DOHH2 (cell line): ENCODE results near the gene NXT1.

Experiments used
- H3F3A ChIP-seq: fragments of 200-600 bp; sonication (generic), shearing (Covaris generic); 2 replicates; pipeline ENCODE4 v1.6.0; 2016; ENCODE audit warnings: antibody characterized with exemption, mild to moderate bottlenecking; ENCODE audit not compliant: control insufficient read depth, insufficient read depth
- H3K27ac ChIP-seq: fragments of 200-600 bp; sonication (generic); 2 replicates; pipeline ENCODE4 v1.5.1; 2014; ENCODE audit warnings: low read depth, mild to moderate bottlenecking, low read length, moderate library complexity
- H3K27me3 ChIP-seq: fragments of 200-600 bp; sonication (generic); 2 replicates; pipeline ENCODE4 v1.6.1; 2014; ENCODE audit warnings: mild to moderate bottlenecking, low read length, mixed read lengths; ENCODE audit not compliant: control insufficient read depth
- H3K36me3 ChIP-seq: fragments of 200-600 bp; sonication (generic); 2 replicates; pipeline ENCODE4 v1.6.1; 2014; ENCODE audit warnings: mild to moderate bottlenecking, low read length, moderate library complexity, mixed read lengths; ENCODE audit not compliant: control insufficient read depth
- H3K4me1 ChIP-seq: fragments of 200-600 bp; sonication (generic); 2 replicates; pipeline ENCODE4 v1.6.1; 2014; ENCODE audit warnings: mild to moderate bottlenecking, low read length, mixed read lengths; ENCODE audit not compliant: control insufficient read depth
- H3K4me2 ChIP-seq: fragments of 200-600 bp; sonication (generic); 2 replicates; pipeline ENCODE4 v1.6.0; 2014; ENCODE audit warnings: mild to moderate bottlenecking, low read length, moderate library complexity
- H3K4me3 ChIP-seq: fragments of 200-600 bp; sonication (generic); 2 replicates; pipeline ENCODE4 v1.5.1; 2014; ENCODE audit warnings: mild to moderate bottlenecking, low read length, mixed read lengths
- H3K79me2 ChIP-seq: fragments of 200-600 bp; sonication (generic); 2 replicates; pipeline ENCODE4 v1.6.1; 2014; ENCODE audit warnings: mild to moderate bottlenecking, low read length, mixed read lengths; ENCODE audit not compliant: control insufficient read depth
- H3K9me2 ChIP-seq: fragments of 200-600 bp; sonication (generic); replicated peaks from 2 replicates; pipeline ENCODE4 v1.6.1; 2014; ENCODE audit warnings: mild to moderate bottlenecking, low read length, mixed read lengths; ENCODE audit not compliant: control insufficient read depth
- H3K9me3 ChIP-seq: fragments of 200-600 bp; sonication (generic); 2 replicates; pipeline ENCODE4 v1.6.1; 2014; ENCODE audit warnings: antibody characterized with exemption, low read length, mixed read lengths; ENCODE audit not compliant: control insufficient read depth, insufficient read depth
- H4K20me1 ChIP-seq: fragments of 200-600 bp; sonication (generic); 2 replicates; pipeline ENCODE4 v1.6.0; 2014; ENCODE audit warnings: low read depth, mild to moderate bottlenecking, antibody characterized with exemption, low read length, moderate library complexity; ENCODE audit not compliant: control insufficient read depth, insufficient read depth
- CTCF ChIP-seq: fragments of 200-600 bp; sonication (generic); IDR thresholded peaks from one replicate; pipeline ENCODE4 v1.5.1; 2014; ENCODE audit warnings: antibody characterized with exemption, mild to moderate bottlenecking, low read depth, low read length; ENCODE audit not compliant: poor library complexity, severe bottlenecking
- EZH2phosphoT487 ChIP-seq: fragments of 200-600 bp; sonication (generic); IDR thresholded peaks from 2 replicates; pipeline ENCODE4 v1.6.1; 2017; ENCODE audit warnings: borderline replicate concordance, mild to moderate bottlenecking, antibody characterized with exemption, low read length, moderate library complexity, mixed read lengths

Gene NXT1

GRCh38 chr20:23374441-23374840 lies 23.9 kb downstream of the NXT1 start:
- H3K27me3 ChIP-seq: no peaks in the 10 kb centered on the region
- peaks cover 70% of the 10 kb centered on the region for H3K36me3 ChIP-seq
- H3K4me1 ChIP-seq: no peaks in the 10 kb centered on the region
- no peaks in the 10 kb centered on the region for H3K9me2 ChIP-seq
- TF ChIP-seq CTCF: no peak
- no peak for TF ChIP-seq EZH2phosphoT487
- H3K4me3 ChIP-seq: no peak overlapping the region
- H3K9me3 ChIP-seq: no peaks in the 10 kb centered on the region
- H4K20me1 ChIP-seq: no peaks in the 10 kb centered on the region
- H3K79me2 ChIP-seq: 0 out of 2 replicates have a peak, but pooled peaks cover 2% of the 10 kb centered on the region
- no peak overlapping the region for H3K27ac ChIP-seq
- H3F3A ChIP-seq: no peaks in the 10 kb centered on the region
- H3K4me2 ChIP-seq: no peak overlapping the region

- TF ChIP-seq EZH2phosphoT487 (no peak), CTCF (no peak)
- no peaks in the 10 kb centered on the region for H3F3A ChIP-seq
- no peak overlapping the region for H3K4me3 ChIP-seq
- no peaks in the 10 kb centered on the region for H3K9me2 ChIP-seq
- H3K79me2 ChIP-seq: no peaks in the 10 kb centered on the region
- H3K27ac ChIP-seq: no peak overlapping the region
- no peak overlapping the region for H3K4me2 ChIP-seq
- no peaks in the 10 kb centered on the region for H3K27me3 ChIP-seq
- H3K4me1 ChIP-seq: no peaks in the 10 kb centered on the region
- H4K20me1 ChIP-seq: no peaks in the 10 kb centered on the region
- no peaks in the 10 kb centered on the region for H3K9me3 ChIP-seq
- peaks cover 65% of the 10 kb centered on the region for H3K36me3 ChIP-seq
Measured at GRCh38 chr20:23375827-23376226, 25.2 kb downstream of the NXT1 start.

GRCh38 chr20:23379772-23380171 lies 29.2 kb downstream of the NXT1 start:
- H4K20me1 ChIP-seq: no peaks in the 10 kb centered on the region
- H3K4me1 ChIP-seq: no peaks in the 10 kb centered on the region
- no peaks in the 10 kb centered on the region for H3K27me3 ChIP-seq
- peaks cover 52% of the 10 kb centered on the region for H3K36me3 ChIP-seq
- no peak overlapping the region for H3K27ac ChIP-seq
- H3K4me2 ChIP-seq: no peak overlapping the region
- no peaks in the 10 kb centered on the region for H3K9me2 ChIP-seq
- no peaks in the 10 kb centered on the region for H3F3A ChIP-seq
- no peak overlapping the region for H3K4me3 ChIP-seq
- no peaks in the 10 kb centered on the region for H3K79me2 ChIP-seq
- H3K9me3 ChIP-seq: no peaks in the 10 kb centered on the region
- TF ChIP-seq CTCF: no peak
- TF ChIP-seq EZH2phosphoT487: no peak

- Histone ChIP-seq H3K36me3 (peaks cover 40% of the 10 kb centered on the region), H3K27ac (no peak overlapping the region), H3K79me2 (no peaks in the 10 kb centered on the region)
Measured at GRCh38 chr20:23381876-23382275, 31.3 kb downstream of the NXT1 start.

More at GRCh38 chr20:23381876-23382275, 31.3 kb downstream of the NXT1 start:
- Histone ChIP-seq H3K9me3 (no peaks in the 10 kb centered on the region), H3K27me3 (no peaks in the 10 kb centered on the region), H3K4me2 (no peak overlapping the region), H3F3A (no peaks in the 10 kb centered on the region), H3K9me2 (no peaks in the 10 kb centered on the region), H3K4me1 (no peaks in the 10 kb centered on the region), H4K20me1 (no peaks in the 10 kb centered on the region), H3K4me3 (no peak overlapping the region)
- TF ChIP-seq CTCF: no peak
- no peak for TF ChIP-seq EZH2phosphoT487
